ENCODE data around the gene KCNH5. TPM values are rescaled to one million over a fixed set of nuclear protein-coding genes. Genes with fewer than 3 reads are reported as not detected.
A peak's percentile ranks its signal among the peaks of the same experiment; 100 is the strongest.

The KCNH5 gene
- polyA plus RNA-seq, 1 of the 3 experiments (the other 2 are of a cell fraction) = not detected

DNA sequence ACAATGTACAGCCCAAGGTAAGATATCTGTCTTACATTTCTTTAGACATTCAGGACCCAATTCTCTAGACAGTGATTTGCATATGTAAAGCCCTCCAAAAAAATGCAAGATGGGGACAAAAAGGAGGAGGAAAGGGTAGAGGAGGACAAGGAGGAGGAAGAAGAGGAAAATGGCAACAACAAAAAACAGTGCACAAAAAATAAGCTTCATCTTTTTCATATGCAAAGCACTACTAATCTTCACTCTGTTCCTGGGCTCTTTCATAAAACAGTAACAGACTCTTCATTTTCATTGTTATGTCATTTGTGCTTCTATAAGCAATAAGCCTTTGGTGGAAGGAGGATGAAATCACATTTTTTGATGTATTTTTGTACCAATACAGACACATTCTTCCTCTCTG, 61.4 kb downstream of the KCNH5 start (continued):
- TF ChIP-seq, protein P1, sequence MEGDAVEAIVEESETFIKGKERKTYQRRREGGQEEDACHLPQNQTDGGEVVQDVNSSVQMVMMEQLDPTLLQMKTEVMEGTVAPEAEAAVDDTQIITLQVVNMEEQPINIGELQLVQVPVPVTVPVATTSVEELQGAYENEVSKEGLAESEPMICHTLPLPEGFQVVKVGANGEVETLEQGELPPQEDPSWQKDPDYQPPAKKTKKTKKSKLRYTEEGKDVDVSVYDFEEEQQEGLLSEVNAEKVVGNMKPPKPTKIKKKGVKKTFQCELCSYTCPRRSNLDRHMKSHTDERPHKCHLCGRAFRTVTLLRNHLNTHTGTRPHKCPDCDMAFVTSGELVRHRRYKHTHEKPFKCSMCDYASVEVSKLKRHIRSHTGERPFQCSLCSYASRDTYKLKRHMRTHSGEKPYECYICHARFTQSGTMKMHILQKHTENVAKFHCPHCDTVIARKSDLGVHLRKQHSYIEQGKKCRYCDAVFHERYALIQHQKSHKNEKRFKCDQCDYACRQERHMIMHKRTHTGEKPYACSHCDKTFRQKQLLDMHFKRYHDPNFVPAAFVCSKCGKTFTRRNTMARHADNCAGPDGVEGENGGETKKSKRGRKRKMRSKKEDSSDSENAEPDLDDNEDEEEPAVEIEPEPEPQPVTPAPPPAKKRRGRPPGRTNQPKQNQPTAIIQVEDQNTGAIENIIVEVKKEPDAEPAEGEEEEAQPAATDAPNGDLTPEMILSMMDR (IDR thresholded peaks at IDR 0.05) = no peak

DNA sequence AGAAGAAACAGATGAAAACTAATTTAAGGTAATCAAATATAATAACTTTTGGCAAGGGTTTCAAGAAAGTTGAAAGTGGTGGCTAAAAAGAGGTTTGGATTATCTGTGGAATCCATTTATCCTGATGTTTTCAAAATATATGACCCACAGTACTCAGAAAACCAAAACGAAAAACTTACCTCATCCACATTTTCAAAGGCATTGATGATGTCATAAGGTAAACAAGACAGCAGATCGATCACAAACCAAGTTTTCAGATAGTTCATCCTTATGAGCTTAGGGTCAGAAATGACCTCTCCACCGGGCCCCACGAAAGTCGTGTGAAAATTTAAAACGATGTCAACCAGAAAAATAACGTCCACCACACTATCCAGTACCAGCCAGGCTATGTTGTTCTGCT, 64.6 kb downstream of the KCNH5 start:
- H3K9me3 ChIP-seq = no peaks in the 10 kb centered on the region
- no peak overlapping the region for H3K4me3 ChIP-seq (ENCODE audit: low read depth in 2 of 2, low read length in 1 of 2)
- H3K27ac ChIP-seq (ENCODE audit: low read depth in 2 of 2, low read length in 1 of 2) = no peak overlapping the region
- no peaks in the 10 kb centered on the region for H3F3A ChIP-seq (replicated peaks; ENCODE audit: insufficient read depth)
- H3K9me2 ChIP-seq = no peaks in the 10 kb centered on the region
- H4K20me1 ChIP-seq (ENCODE audit: insufficient read depth) = no peaks in the 10 kb centered on the region
- no peak overlapping the region for H3K4me2 ChIP-seq
- 42% methylated on average over 7 of the region's 7 CpGs for WGBS (ENCODE audit: low lambda C conversion rate)
- DNase-seq = no peak
- H3K36me3 ChIP-seq (replicated peaks in 1 of 2; ENCODE audit: control insufficient read depth in 1 of 2, insufficient read depth in 2 of 2, low read length in 1 of 2) = no peaks in the 10 kb centered on the region
- CTCF ChIA-PET = interaction anchor here (0.9 kb wide), 1 partner anchor 267 kb away, joined by 3 read pairs; no protein-coding TSS in a partner anchor
- no peak overlapping the region for H3K9ac ChIP-seq
- H3K79me2 ChIP-seq (ENCODE audit: insufficient read depth) = no peaks in the 10 kb centered on the region
- TF ChIP-seq SMC3 (IDR thresholded peaks at IDR 0.05; ENCODE audit: low read depth, low read length) (no peak), RXRA (IDR thresholded peaks at IDR 0.05; ENCODE audit: borderline replicate concordance, low read depth) (no peak), TCF12 (IDR thresholded peaks at IDR 0.05) (no peak), POLR2AphosphoS5 (IDR thresholded peaks at IDR 0.05; ENCODE audit: low read depth, low read length) (no peak), EZH2phosphoT487 (IDR thresholded peaks at IDR 0.05; ENCODE audit: borderline replicate concordance, low read depth) (no peak), ELF1 (IDR thresholded peaks at IDR 0.05) (no peak)
- TF ChIP-seq, protein P2, sequence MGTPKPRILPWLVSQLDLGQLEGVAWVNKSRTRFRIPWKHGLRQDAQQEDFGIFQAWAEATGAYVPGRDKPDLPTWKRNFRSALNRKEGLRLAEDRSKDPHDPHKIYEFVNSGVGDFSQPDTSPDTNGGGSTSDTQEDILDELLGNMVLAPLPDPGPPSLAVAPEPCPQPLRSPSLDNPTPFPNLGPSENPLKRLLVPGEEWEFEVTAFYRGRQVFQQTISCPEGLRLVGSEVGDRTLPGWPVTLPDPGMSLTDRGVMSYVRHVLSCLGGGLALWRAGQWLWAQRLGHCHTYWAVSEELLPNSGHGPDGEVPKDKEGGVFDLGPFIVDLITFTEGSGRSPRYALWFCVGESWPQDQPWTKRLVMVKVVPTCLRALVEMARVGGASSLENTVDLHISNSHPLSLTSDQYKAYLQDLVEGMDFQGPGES (IDR thresholded peaks at IDR 0.05; ENCODE audit: low read depth, low read length) = no peak
- POLR2A ChIA-PET = no interaction called here
- H3K27me3 ChIP-seq (ENCODE audit: insufficient read depth) = no peaks in the 10 kb centered on the region
- no peak overlapping the region for H2AFZ ChIP-seq (ENCODE audit: low read depth)
- H3K4me1 ChIP-seq (ENCODE audit: control insufficient read depth in 1 of 2, insufficient read depth in 2 of 2, low read depth in 1 of 2, low read length in 1 of 2) = no peaks in the 10 kb centered on the region

DNA sequence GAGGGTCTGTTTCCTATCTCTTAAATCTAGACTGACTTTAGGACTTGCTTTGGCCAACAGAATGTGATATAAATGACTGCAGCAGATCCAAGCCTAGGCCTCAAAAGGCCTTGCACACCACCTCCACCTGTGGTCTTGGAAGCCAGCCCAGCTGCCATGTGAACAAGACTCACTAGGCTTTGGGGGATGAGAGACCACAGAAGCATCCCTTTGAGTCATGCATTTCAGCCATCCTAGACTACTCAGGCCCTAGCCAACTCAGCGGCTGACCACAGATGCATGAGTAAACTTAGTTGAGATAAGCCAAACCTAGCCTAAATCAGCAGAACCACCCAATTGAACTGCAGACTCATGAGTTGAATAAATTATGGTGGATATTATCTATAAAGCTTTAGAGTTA, 87.7 kb downstream of the KCNH5 start:
- Histone ChIP-seq H3K9ac (no peak overlapping the region), H3K27ac (ENCODE audit: low read depth in 2 of 2, low read length in 1 of 2) (0 out of 4 replicates have a peak overlapping the region, but pooled peaks of 1 of the 2 experiments have one; percentile 39), H3K79me2 (ENCODE audit: insufficient read depth) (no peaks in the 10 kb centered on the region), H3K4me3 (ENCODE audit: low read depth in 2 of 2, low read length in 1 of 2) (no peak overlapping the region), H3K27me3 (ENCODE audit: insufficient read depth) (no peaks in the 10 kb centered on the region), H3K4me1 (ENCODE audit: control insufficient read depth in 1 of 2, insufficient read depth in 2 of 2, low read depth in 1 of 2, low read length in 1 of 2) (peaks cover 0 to 16% of the 10 kb centered on the region in 2 experiments; a peak in 1 of 4 replicates), H3K9me3 (no peaks in the 10 kb centered on the region), H4K20me1 (ENCODE audit: insufficient read depth) (no peaks in the 10 kb centered on the region), H2AFZ (ENCODE audit: low read depth) (no peak overlapping the region), H3F3A (replicated peaks; ENCODE audit: insufficient read depth) (peaks cover 19% of the 10 kb centered on the region), H3K36me3 (replicated peaks in 1 of 2; ENCODE audit: control insufficient read depth in 1 of 2, insufficient read depth in 2 of 2, low read length in 1 of 2) (no peaks in the 10 kb centered on the region), H3K4me2 (no peak overlapping the region), H3K9me2 (no peaks in the 10 kb centered on the region)
- WGBS (ENCODE audit: low lambda C conversion rate) = 21% methylated on average over 1 of the region's 1 CpG
- ChIA-PET CTCF (no interaction called here), POLR2A (no interaction called here)
- DNase-seq = no peak
- TF ChIP-seq FOXM1 (IDR thresholded peaks at IDR 0.05; ENCODE audit: low read depth) (no peak; the same call in 1 of the 2 replicates), TAF1 (IDR thresholded peaks at IDR 0.05; ENCODE audit: borderline replicate concordance, low read depth, low read length) (no peak), FOXJ3 (CRISPR knock-in tag; IDR thresholded peaks at IDR 0.05) (no peak), TEAD4 (IDR thresholded peaks at IDR 0.05; ENCODE audit: borderline replicate concordance, insufficient read depth) (peak; percentile 86), ELF1 (IDR thresholded peaks at IDR 0.05) (no peak), MXI1 (IDR thresholded peaks at IDR 0.05; ENCODE audit: low read depth, low read length) (no peak), JUND (IDR thresholded peaks at IDR 0.05) (peak; percentile 93)
- TF ChIP-seq, protein P3, sequence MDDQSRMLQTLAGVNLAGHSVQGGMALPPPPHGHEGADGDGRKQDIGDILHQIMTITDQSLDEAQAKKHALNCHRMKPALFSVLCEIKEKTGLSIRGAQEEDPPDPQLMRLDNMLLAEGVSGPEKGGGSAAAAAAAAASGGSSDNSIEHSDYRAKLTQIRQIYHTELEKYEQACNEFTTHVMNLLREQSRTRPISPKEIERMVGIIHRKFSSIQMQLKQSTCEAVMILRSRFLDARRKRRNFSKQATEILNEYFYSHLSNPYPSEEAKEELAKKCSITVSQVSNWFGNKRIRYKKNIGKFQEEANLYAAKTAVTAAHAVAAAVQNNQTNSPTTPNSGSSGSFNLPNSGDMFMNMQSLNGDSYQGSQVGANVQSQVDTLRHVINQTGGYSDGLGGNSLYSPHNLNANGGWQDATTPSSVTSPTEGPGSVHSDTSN (IDR thresholded peaks at IDR 0.05) = peak; percentile 88
- TF ChIP-seq, protein P4, sequence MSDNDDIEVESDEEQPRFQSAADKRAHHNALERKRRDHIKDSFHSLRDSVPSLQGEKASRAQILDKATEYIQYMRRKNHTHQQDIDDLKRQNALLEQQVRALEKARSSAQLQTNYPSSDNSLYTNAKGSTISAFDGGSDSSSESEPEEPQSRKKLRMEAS (IDR thresholded peaks at IDR 0.05; ENCODE audit: low read depth) = peak; percentile 79
- TF ChIP-seq, protein P5, sequence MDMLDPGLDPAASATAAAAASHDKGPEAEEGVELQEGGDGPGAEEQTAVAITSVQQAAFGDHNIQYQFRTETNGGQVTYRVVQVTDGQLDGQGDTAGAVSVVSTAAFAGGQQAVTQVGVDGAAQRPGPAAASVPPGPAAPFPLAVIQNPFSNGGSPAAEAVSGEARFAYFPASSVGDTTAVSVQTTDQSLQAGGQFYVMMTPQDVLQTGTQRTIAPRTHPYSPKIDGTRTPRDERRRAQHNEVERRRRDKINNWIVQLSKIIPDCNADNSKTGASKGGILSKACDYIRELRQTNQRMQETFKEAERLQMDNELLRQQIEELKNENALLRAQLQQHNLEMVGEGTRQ (IDR thresholded peaks at IDR 0.05; ENCODE audit: borderline replicate concordance, low read depth, low read length) = no peak
- TF ChIP-seq, protein P6, sequence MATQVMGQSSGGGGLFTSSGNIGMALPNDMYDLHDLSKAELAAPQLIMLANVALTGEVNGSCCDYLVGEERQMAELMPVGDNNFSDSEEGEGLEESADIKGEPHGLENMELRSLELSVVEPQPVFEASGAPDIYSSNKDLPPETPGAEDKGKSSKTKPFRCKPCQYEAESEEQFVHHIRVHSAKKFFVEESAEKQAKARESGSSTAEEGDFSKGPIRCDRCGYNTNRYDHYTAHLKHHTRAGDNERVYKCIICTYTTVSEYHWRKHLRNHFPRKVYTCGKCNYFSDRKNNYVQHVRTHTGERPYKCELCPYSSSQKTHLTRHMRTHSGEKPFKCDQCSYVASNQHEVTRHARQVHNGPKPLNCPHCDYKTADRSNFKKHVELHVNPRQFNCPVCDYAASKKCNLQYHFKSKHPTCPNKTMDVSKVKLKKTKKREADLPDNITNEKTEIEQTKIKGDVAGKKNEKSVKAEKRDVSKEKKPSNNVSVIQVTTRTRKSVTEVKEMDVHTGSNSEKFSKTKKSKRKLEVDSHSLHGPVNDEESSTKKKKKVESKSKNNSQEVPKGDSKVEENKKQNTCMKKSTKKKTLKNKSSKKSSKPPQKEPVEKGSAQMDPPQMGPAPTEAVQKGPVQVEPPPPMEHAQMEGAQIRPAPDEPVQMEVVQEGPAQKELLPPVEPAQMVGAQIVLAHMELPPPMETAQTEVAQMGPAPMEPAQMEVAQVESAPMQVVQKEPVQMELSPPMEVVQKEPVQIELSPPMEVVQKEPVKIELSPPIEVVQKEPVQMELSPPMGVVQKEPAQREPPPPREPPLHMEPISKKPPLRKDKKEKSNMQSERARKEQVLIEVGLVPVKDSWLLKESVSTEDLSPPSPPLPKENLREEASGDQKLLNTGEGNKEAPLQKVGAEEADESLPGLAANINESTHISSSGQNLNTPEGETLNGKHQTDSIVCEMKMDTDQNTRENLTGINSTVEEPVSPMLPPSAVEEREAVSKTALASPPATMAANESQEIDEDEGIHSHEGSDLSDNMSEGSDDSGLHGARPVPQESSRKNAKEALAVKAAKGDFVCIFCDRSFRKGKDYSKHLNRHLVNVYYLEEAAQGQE (IDR thresholded peaks at IDR 0.05; ENCODE audit: low read depth, low read length) = no peak

Measured in SK-N-SH (cell line).